HepG2 (cell line): ENCODE measurements around the gene CDK11B.

Experiments
- ATF7 ChIP-seq, 2 experiments: fragments of 450-650 bp in 1 of 2; sonication (generic) in 1 of 2; formaldehyde crosslinking in 1 of 2; IDR thresholded peaks; 2 replicates each; pipeline versions ENCODE4 v1.4.0 to v1.6.1; 2016 to 2020; ENCODE audit warnings: antibody characterized with exemption in 1 of 2, mild to moderate bottlenecking in 1 of 2, missing genetic modification reagents in 1 of 2
- CHD2 ChIP-seq: IDR thresholded peaks from 2 replicates; pipeline ENCODE4 v1.6.1; 2011; ENCODE audit warnings: low read depth, low read length, improper control_type of control experiment
- HNRNPH1 ChIP-seq: fragments of 200-400 bp; formaldehyde crosslinking; optimal IDR thresholded peaks from 2 replicates; pipeline ENCODE3; 2017; ENCODE audit warnings: mild to moderate bottlenecking, low read depth, low read length
- KDM5A ChIP-seq: fragments of 200-600 bp; sonication (generic); IDR thresholded peaks from 2 replicates; pipeline ENCODE4 v1.7.0; 2018; ENCODE audit warnings: antibody characterized with exemption, mild to moderate bottlenecking, low read length, borderline replicate concordance
- POLR2A ChIP-seq, 2 experiments: IDR thresholded peaks; 2 replicates each; pipeline ENCODE4 v1.6.1; 2011; ENCODE audit warnings: low read depth in 2 of 2, low read length in 2 of 2, mild to moderate bottlenecking in 1 of 2, moderate library complexity in 1 of 2; ENCODE audit not compliant: insufficient read depth in 1 of 2
- RFX5 ChIP-seq: IDR thresholded peaks from 2 replicates; pipeline ENCODE4 v1.6.1; 2011; ENCODE audit warnings: low read depth, low read length, improper control_type of control experiment
- TBX2 ChIP-seq: sonication (generic); formaldehyde crosslinking; IDR thresholded peaks from 2 replicates; pipeline ENCODE4 v1.5.0; 2020; ENCODE audit warnings: missing genetic modification reagents, mild to moderate bottlenecking, borderline replicate concordance
- ZFP36 ChIP-seq: fragments of 150-350 bp; IDR thresholded peaks from 2 replicates; pipeline ENCODE4 v1.6.1; 2018; ENCODE audit warnings: borderline replicate concordance, low read length, low read depth; ENCODE audit not compliant: partially characterized antibody
- ZNF546 ChIP-seq: sonication (generic); formaldehyde crosslinking; conservative IDR thresholded peaks from 2 replicates; pipeline ENCODE4 v1.8.1; 2023; ENCODE audit warnings: mild to moderate bottlenecking, missing genetic modification reagents
- TF ChIP-seq, protein P1 (sequence below): sonication (generic); formaldehyde crosslinking; IDR thresholded peaks from 2 replicates; pipeline ENCODE4 v1.4.0; 2020; ENCODE audit warnings: missing genetic modification reagents

DNA sequence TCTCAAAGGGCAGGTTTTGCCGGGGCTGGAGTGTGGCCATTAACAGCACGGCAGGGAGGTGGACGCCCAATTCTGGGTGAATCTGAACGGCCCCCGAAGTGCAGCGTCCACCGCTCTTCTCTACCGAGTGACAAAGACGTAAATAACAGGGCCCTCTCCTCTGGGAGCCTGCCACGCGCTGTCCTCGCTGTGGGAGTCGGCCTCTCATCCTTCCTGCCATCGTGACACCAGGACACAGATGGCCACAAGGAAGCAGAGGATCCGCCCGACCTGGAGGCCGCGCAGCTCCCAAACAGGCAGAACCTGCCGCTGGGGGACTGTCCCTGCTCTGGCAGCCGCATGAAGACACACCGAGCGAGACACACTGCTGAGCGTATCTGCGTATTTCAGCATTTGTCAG lies 12.1 kb upstream of the CDK11B start:
- TF ChIP-seq ZFP36 (no peak), POLR2A (IDR thresholded peaks at IDR 0.05; ENCODE audit: insufficient read depth in 1 of 2, low read depth in 2 of 2, low read length in 2 of 2) (no peak), RFX5 (no peak), KDM5A (no peak), ATF7 (IDR thresholded peaks at IDR 0.05) (no peak), ATF7 (CRISPR knock-in tag; IDR thresholded peaks at IDR 0.05) (no peak), HNRNPH1 (no peak), TBX2 (CRISPR knock-in tag) (no peak), CHD2 (no peak), ZNF546 (CRISPR knock-in tag) (no peak)
- TF ChIP-seq, protein P1, sequence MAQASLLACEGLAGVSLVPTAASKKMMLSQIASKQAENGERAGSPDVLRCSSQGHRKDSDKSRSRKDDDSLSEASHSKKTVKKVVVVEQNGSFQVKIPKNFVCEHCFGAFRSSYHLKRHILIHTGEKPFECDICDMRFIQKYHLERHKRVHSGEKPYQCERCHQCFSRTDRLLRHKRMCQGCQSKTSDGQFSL (CRISPR knock-in tag) = no peak
